HepG2 (cell line): ENCODE results near the gene FJX1. TPM values are rescaled to one million over a fixed set of nuclear protein-coding genes. Genes with fewer than 3 reads are reported as not detected.

ENCODE experiments used
- ATRX ChIP-seq: sonication (generic); formaldehyde crosslinking; IDR thresholded peaks from 2 replicates; pipeline ENCODE4 v1.4.0; 2020; ENCODE audit warnings: missing genetic modification reagents, borderline replicate concordance
- CBX1 ChIP-seq: IDR thresholded peaks from one replicate; pipeline ENCODE4 v1.6.1; 2016; ENCODE audit warnings: antibody characterized with exemption, low read depth
- CBX5 ChIP-seq: sonication (generic); formaldehyde crosslinking; IDR thresholded peaks from 2 replicates; pipeline ENCODE4 v1.4.0; 2020; ENCODE audit warnings: missing genetic modification reagents, borderline replicate concordance
- KDM5A ChIP-seq: fragments of 200-600 bp; sonication (generic); IDR thresholded peaks from 2 replicates; pipeline ENCODE4 v1.7.0; 2018; ENCODE audit warnings: antibody characterized with exemption, mild to moderate bottlenecking, low read length, borderline replicate concordance
- MAFF ChIP-seq: IDR thresholded peaks from 2 replicates; pipeline ENCODE4 v1.6.1; 2011; ENCODE audit warnings: low read depth, low read length, improper control_type of control experiment
- MXD1 ChIP-seq: sonication (generic); formaldehyde crosslinking; IDR thresholded peaks from 2 replicates; pipeline ENCODE4 v1.4.0; 2020; ENCODE audit warnings: mild to moderate bottlenecking, missing genetic modification reagents
- SETDB1 ChIP-seq: sonication (generic); formaldehyde crosslinking; IDR thresholded peaks from 2 replicates; pipeline ENCODE4 v1.5.1; 2020; ENCODE audit warnings: missing genetic modification reagents, mild to moderate bottlenecking, borderline replicate concordance
- SOX13 ChIP-seq, 3 experiments: fragments of 450-650 bp in 1 of 3; sonication (generic) in 1 of 3; formaldehyde crosslinking in 1 of 3; IDR thresholded peaks in 2 of 3; conservative IDR thresholded peaks in 1 of 3; 2 replicates each; pipeline versions ENCODE4 v1.5.0 to v1.6.1; 2016 to 2020; ENCODE audit warnings: antibody characterized with exemption in 1 of 3, mild to moderate bottlenecking in 1 of 3, missing compliant biosample characterization in 1 of 3, missing genetic modification reagents in 1 of 3, moderate library complexity in 1 of 3
- THAP7 ChIP-seq: sonication (generic); formaldehyde crosslinking; IDR thresholded peaks from 2 replicates; pipeline ENCODE4 v1.8.1; 2023; ENCODE audit warnings: mild to moderate bottlenecking, missing genetic modification reagents
- ZBTB7B ChIP-seq: sonication (generic); formaldehyde crosslinking; IDR thresholded peaks from 2 replicates; pipeline ENCODE4 v1.4.0; 2020; ENCODE audit warnings: missing genetic modification reagents
- ZFP36L2 ChIP-seq: sonication (generic); formaldehyde crosslinking; IDR thresholded peaks from 2 replicates; pipeline ENCODE4 v1.4.0; 2020; ENCODE audit warnings: missing genetic modification reagents
- ZKSCAN8 ChIP-seq: IDR thresholded peaks from 2 replicates; pipeline ENCODE4 v1.6.1; 2016; ENCODE audit warnings: borderline replicate concordance, missing genetic modification reagents, missing compliant biosample characterization
- ZNF251 ChIP-seq: sonication (generic); formaldehyde crosslinking; IDR thresholded peaks from 2 replicates; pipeline ENCODE4 v1.9.0; 2021; ENCODE audit warnings: mild to moderate bottlenecking, missing genetic modification reagents
- ZNF432 ChIP-seq: sonication (generic); formaldehyde crosslinking; IDR thresholded peaks from 2 replicates; pipeline ENCODE4 v1.5.0; 2020; ENCODE audit warnings: missing genetic modification reagents, mild to moderate bottlenecking, borderline replicate concordance
- ZNF639 ChIP-seq: conservative IDR thresholded peaks from 2 replicates; pipeline ENCODE4 v1.6.1; 2018; ENCODE audit warnings: missing genetic modification reagents
- ZNF780A ChIP-seq: sonication (generic); formaldehyde crosslinking; IDR thresholded peaks from 2 replicates; pipeline ENCODE4 v1.8.0; 2022; ENCODE audit warnings: mild to moderate bottlenecking, missing genetic modification reagents, moderate library complexity
- ZNF816 ChIP-seq: sonication (generic); formaldehyde crosslinking; IDR thresholded peaks from 2 replicates; pipeline ENCODE4 v1.8.0; 2022; ENCODE audit warnings: missing genetic modification reagents, mild to moderate bottlenecking, borderline replicate concordance
- ZSCAN31 ChIP-seq: sonication (generic); formaldehyde crosslinking; IDR thresholded peaks from 2 replicates; pipeline ENCODE4 v1.5.0; 2020; ENCODE audit warnings: low read depth, mild to moderate bottlenecking, missing genetic modification reagents
- polyA plus RNA-seq, 8 experiments: library from polyadenylated mRNA; depleted of rRNA in 3 of 8; stranded (reverse) in 7 of 8; unstranded in 1 of 8; fragments of >200 nt; fragmentation: Illumina TruSeq in 4 of 8; extraction: Trizol in 4 of 8; gene quantifications; 2 replicates each; pipeline versions ENCODE4 v1.2.1 to v1.2.3, GENCODE V29; 2011 to 2016; ENCODE audit warnings: low read depth in 4 of 8, missing spikeins in 1 of 8, mixed read lengths in 1 of 8; ENCODE audit not compliant: insufficient read depth in 1 of 8
- total RNA-seq, 5 experiments: library from RNA; depleted of rRNA; stranded (reverse); fragments of >200 nt; fragmentation: Illumina TruSeq; extraction: Trizol; gene quantifications; 2 replicates each; pipeline ENCODE4 v1.2.3, GENCODE V29; 2016; ENCODE audit warnings: low read depth in 1 of 5
- TF ChIP-seq, protein P1 (sequence below): sonication (generic); formaldehyde crosslinking; IDR thresholded peaks from 2 replicates; pipeline ENCODE4 v1.4.0; 2020; ENCODE audit warnings: missing genetic modification reagents
- TF ChIP-seq, protein P2 (sequence below): sonication (generic); formaldehyde crosslinking; IDR thresholded peaks from 2 replicates; pipeline ENCODE4 v1.5.0; 2020; ENCODE audit warnings: missing genetic modification reagents

The FJX1 gene
- total and polyA plus RNA-seq, 2 of the 13 experiments (the other 11 are each of a cell fraction or from before 2014, with no cell fraction given), result 0.40 to 0.82 TPM

DNA sequence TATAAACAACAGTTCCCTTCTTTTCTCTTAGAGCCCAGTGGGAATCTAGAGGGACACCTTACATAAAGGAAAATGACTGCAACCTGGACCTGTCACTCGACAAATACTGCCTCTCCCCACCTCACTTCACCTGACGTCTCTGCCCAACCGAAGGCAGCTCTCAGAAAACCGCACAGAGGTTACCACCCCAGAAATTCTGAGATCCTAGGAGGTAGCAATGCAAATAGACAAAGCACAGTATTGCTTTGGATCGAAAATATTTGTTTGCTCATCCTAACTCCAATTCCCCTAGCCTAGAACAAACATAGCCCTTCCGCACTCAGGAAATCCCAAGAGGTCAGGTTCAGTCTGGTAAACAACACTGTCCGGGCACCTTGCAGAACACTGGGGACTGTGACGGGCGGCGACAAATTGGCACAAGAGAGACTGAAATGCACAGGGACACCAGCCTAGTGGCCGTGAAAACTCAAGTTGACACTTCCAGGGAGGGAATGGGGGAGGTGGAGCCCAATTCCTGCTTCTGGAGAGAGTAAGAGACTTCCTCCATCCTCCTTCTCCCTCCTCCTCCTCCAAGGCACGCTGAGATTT lies 43.9 kb downstream of the FJX1 start (continued):
- no peak for TF ChIP-seq THAP7 (CRISPR knock-in tag)
- peak; percentile 59 for TF ChIP-seq SOX13 (IDR thresholded peaks at IDR 0.05)
- peak in 1 of 2 experiments; percentile 80; a peak in 2 of 4 replicates for TF ChIP-seq SOX13 (CRISPR knock-in tag; conservative IDR thresholded peaks at IDR 0.05 in 1 of 2, IDR thresholded peaks at IDR 0.05 in 1 of 2)
- no peak for TF ChIP-seq MAFF
- TF ChIP-seq ZBTB7B (CRISPR knock-in tag), result peak; percentile 54; the same call in 1 of the 2 replicates
- no peak for TF ChIP-seq ZFP36L2 (CRISPR knock-in tag)
- TF ChIP-seq ZSCAN31 (CRISPR knock-in tag), result no peak; the same call in 1 of the 2 replicates
- peak; percentile 77; the same call in 1 of the 2 replicates for TF ChIP-seq CBX5 (CRISPR knock-in tag)
- TF ChIP-seq, protein P1, sequence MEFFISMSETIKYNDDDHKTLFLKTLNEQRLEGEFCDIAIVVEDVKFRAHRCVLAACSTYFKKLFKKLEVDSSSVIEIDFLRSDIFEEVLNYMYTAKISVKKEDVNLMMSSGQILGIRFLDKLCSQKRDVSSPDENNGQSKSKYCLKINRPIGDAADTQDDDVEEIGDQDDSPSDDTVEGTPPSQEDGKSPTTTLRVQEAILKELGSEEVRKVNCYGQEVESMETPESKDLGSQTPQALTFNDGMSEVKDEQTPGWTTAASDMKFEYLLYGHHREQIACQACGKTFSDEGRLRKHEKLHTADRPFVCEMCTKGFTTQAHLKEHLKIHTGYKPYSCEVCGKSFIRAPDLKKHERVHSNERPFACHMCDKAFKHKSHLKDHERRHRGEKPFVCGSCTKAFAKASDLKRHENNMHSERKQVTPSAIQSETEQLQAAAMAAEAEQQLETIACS, result no peak
- no peak for TF ChIP-seq MXD1
- TF ChIP-seq ZNF780A (CRISPR knock-in tag), result no peak
- TF ChIP-seq KDM5A, result no peak
- TF ChIP-seq, protein P2, sequence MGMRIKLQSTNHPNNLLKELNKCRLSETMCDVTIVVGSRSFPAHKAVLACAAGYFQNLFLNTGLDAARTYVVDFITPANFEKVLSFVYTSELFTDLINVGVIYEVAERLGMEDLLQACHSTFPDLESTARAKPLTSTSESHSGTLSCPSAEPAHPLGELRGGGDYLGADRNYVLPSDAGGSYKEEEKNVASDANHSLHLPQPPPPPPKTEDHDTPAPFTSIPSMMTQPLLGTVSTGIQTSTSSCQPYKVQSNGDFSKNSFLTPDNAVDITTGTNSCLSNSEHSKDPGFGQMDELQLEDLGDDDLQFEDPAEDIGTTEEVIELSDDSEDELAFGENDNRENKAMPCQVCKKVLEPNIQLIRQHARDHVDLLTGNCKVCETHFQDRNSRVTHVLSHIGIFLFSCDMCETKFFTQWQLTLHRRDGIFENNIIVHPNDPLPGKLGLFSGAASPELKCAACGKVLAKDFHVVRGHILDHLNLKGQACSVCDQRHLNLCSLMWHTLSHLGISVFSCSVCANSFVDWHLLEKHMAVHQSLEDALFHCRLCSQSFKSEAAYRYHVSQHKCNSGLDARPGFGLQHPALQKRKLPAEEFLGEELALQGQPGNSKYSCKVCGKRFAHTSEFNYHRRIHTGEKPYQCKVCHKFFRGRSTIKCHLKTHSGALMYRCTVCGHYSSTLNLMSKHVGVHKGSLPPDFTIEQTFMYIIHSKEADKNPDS (CRISPR knock-in tag), result no peak; the same call in 1 of the 2 replicates
- no peak; the same call in 1 of the 2 replicates for TF ChIP-seq ZKSCAN8 (CRISPR knock-in tag)
- TF ChIP-seq SETDB1 (CRISPR knock-in tag), result no peak
- no peak for TF ChIP-seq ZNF251
- no peak for TF ChIP-seq CBX1
- TF ChIP-seq ZNF639 (CRISPR knock-in tag), result no peak; the same call in none of the 2 replicates
- TF ChIP-seq ZNF816, result peak; percentile 84; the same call in 1 of the 2 replicates
- TF ChIP-seq ATRX (CRISPR knock-in tag), result no peak
- no peak for TF ChIP-seq ZNF432 (CRISPR knock-in tag)
